ENCODE results near the gene HTR3E. TPM values are rescaled to one million over a fixed set of nuclear protein-coding genes. Genes with fewer than 3 reads are reported as not detected.

HTR3E gene
- total and polyA plus RNA-seq, 2 of the 13 experiments (the other 11 are each of a cell fraction or from before 2014, with no cell fraction given) = not detected

- TF ChIP-seq NFE2L1 (CRISPR knock-in tag; IDR thresholded peaks at IDR 0.05; ENCODE audit: borderline replicate concordance) (no peak), POLR2A (IDR thresholded peaks at IDR 0.05; ENCODE audit: insufficient read depth in 1 of 2, low read depth in 2 of 2, low read length in 2 of 2) (no peak), ZNF230 (CRISPR knock-in tag; IDR thresholded peaks at IDR 0.05) (no peak), THRA (CRISPR knock-in tag; IDR thresholded peaks at IDR 0.05; ENCODE audit: borderline replicate concordance) (0 out of 2 replicates have a peak, but pooled peaks have one; percentile 4), YEATS4 (CRISPR knock-in tag; IDR thresholded peaks at IDR 0.05; ENCODE audit: borderline replicate concordance) (peak; percentile 44; the same call in 1 of the 2 replicates), TBX2 (CRISPR knock-in tag; IDR thresholded peaks at IDR 0.05; ENCODE audit: borderline replicate concordance) (no peak; the same call in 1 of the 2 replicates), ZNF292 (CRISPR knock-in tag; IDR thresholded peaks at IDR 0.05; ENCODE audit: borderline replicate concordance, low read depth) (no peak), GABPB1 (CRISPR knock-in tag; IDR thresholded peaks at IDR 0.05) (peak; percentile 57; the same call in 1 of the 2 replicates), TARDBP (CRISPR knock-in tag; IDR thresholded peaks at IDR 0.05) (peak; percentile 41; the same call in 1 of the 2 replicates), ZBTB14 (CRISPR knock-in tag; IDR thresholded peaks at IDR 0.05) (peak; percentile 9; the same call in 1 of the 2 replicates), ZNF44 (CRISPR knock-in tag; IDR thresholded peaks at IDR 0.05) (peak; percentile 73; the same call in 1 of the 2 replicates), ZNF547 (CRISPR knock-in tag; IDR thresholded peaks at IDR 0.05) (0 out of 2 replicates have a peak, but pooled peaks have one; percentile 30), FOXP1 (IDR thresholded peaks at IDR 0.05) (no peak), FOXP1 (CRISPR knock-in tag; IDR thresholded peaks at IDR 0.05) (no peak; the same call in 1 of the 2 replicates), ZNF350 (CRISPR knock-in tag; IDR thresholded peaks at IDR 0.05; ENCODE audit: borderline replicate concordance, low read depth) (peak; percentile 44; the same call in 1 of the 2 replicates), HOXA5 (CRISPR knock-in tag; IDR thresholded peaks at IDR 0.05) (no peak), SOX13 (IDR thresholded peaks at IDR 0.05) (no peak), SOX13 (CRISPR knock-in tag; conservative IDR thresholded peaks at IDR 0.05 in 1 of 2, IDR thresholded peaks at IDR 0.05 in 1 of 2) (peak in 1 of 2 experiments; percentile 26; a peak in 1 of 4 replicates), KAT7 (CRISPR knock-in tag; IDR thresholded peaks at IDR 0.05; ENCODE audit: borderline replicate concordance) (no peak), SCMH1 (CRISPR knock-in tag; IDR thresholded peaks at IDR 0.05; ENCODE audit: borderline replicate concordance) (no peak), SIX4 (CRISPR knock-in tag; IDR thresholded peaks at IDR 0.05) (no peak), FOXC1 (CRISPR knock-in tag; IDR thresholded peaks at IDR 0.05; ENCODE audit: borderline replicate concordance) (no peak), FOXM1 (CRISPR knock-in tag; IDR thresholded peaks at IDR 0.05) (no peak), ZNF792 (CRISPR knock-in tag; IDR thresholded peaks at IDR 0.05) (no peak)
- TF ChIP-seq, protein P1, sequence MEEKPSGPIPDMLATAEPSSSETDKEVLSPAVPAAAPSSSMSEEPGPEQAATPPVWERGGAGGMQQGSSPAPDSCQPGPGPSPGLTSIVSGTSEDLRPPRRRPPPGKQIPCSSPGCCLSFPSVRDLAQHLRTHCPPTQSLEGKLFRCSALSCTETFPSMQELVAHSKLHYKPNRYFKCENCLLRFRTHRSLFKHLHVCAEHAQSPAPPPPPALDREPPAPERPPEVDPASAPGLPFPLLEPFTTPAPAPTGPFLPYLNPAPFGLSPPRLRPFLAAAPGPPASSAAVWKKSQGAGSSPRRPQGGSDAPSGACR (CRISPR knock-in tag; IDR thresholded peaks at IDR 0.05) = peak; percentile 34; the same call in 1 of the 2 replicates
- TF ChIP-seq, protein P2, sequence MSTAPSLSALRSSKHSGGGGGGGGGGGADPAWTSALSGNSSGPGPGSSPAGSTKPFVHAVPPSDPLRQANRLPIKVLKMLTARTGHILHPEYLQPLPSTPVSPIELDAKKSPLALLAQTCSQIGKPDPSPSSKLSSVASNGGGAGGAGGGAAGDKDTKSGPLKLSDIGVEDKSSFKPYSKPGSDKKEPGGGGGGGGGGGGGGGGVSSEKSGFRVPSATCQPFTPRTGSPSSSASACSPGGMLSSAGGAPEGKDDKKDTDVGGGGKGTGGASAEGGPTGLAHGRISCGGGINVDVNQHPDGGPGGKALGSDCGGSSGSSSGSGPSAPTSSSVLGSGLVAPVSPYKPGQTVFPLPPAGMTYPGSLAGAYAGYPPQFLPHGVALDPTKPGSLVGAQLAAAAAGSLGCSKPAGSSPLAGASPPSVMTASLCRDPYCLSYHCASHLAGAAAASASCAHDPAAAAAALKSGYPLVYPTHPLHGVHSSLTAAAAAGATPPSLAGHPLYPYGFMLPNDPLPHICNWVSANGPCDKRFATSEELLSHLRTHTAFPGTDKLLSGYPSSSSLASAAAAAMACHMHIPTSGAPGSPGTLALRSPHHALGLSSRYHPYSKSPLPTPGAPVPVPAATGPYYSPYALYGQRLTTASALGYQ (CRISPR knock-in tag; IDR thresholded peaks at IDR 0.05) = no peak
- TF ChIP-seq, protein P3, sequence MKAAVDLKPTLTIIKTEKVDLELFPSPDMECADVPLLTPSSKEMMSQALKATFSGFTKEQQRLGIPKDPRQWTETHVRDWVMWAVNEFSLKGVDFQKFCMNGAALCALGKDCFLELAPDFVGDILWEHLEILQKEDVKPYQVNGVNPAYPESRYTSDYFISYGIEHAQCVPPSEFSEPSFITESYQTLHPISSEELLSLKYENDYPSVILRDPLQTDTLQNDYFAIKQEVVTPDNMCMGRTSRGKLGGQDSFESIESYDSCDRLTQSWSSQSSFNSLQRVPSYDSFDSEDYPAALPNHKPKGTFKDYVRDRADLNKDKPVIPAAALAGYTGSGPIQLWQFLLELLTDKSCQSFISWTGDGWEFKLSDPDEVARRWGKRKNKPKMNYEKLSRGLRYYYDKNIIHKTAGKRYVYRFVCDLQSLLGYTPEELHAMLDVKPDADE (CRISPR knock-in tag; IDR thresholded peaks at IDR 0.05) = no peak
Observed at GRCh38 chr3:184156522-184156955, 59.7 kb downstream of the HTR3E start (continued).

Measured in HepG2 (cell line).